Neural cell (in vitro differentiated cells): ENCODE data around the gene PSME3IP1. TPM values are rescaled to one million over a fixed set of nuclear protein-coding genes. Genes with fewer than 3 reads are reported as not detected.

Source experiments
- H2AFZ ChIP-seq: fragments of 200-600, 300-800 bp; sonication (generic), shearing (Covaris generic); 2 replicates; pipeline ENCODE4 v1.6.0; 2014; ENCODE audit warnings: low read depth, mild to moderate bottlenecking, antibody characterized with exemption, low read length, moderate library complexity
- H3F3A ChIP-seq: fragments of 200-600 bp; shearing (Covaris generic); 2 replicates; pipeline ENCODE4 v1.6.1; 2016; ENCODE audit warnings: mild to moderate bottlenecking, moderate library complexity, mixed read lengths, antibody characterized with exemption, low read length; ENCODE audit not compliant: insufficient read depth, poor library complexity, severe bottlenecking
- H3K27ac ChIP-seq: fragments of 200-600, 300-800 bp; sonication (generic), shearing (Covaris generic); 2 replicates; pipeline ENCODE4 v1.5.1; 2014; ENCODE audit warnings: mild to moderate bottlenecking, low read length, moderate library complexity
- H3K27me3 ChIP-seq: fragments of 300-800, 200-600 bp; sonication (generic), shearing (Covaris generic); 2 replicates; pipeline ENCODE4 v1.6.0; 2014; ENCODE audit warnings: mild to moderate bottlenecking, low read depth, low read length, moderate library complexity; ENCODE audit not compliant: insufficient read depth
- H3K36me3 ChIP-seq: fragments of 300-800, 200-600 bp; sonication (generic), shearing (Covaris generic); 2 replicates; pipeline ENCODE4 v1.5.1; 2014; ENCODE audit warnings: mild to moderate bottlenecking, antibody characterized with exemption, low read length, moderate library complexity; ENCODE audit not compliant: insufficient read depth
- H3K4me2 ChIP-seq: fragments of 300-800, 200-600 bp; sonication (generic), shearing (Covaris generic); 2 replicates; pipeline ENCODE4 v1.6.0; 2014; ENCODE audit warnings: mild to moderate bottlenecking, low read length
- H3K4me3 ChIP-seq: fragments of 300-800, 200-600 bp; sonication (generic), shearing (Covaris generic); 2 replicates; pipeline ENCODE4 v1.5.1; 2014; ENCODE audit warnings: mild to moderate bottlenecking, low read length, moderate library complexity
- H3K79me2 ChIP-seq: fragments of 200-600 bp; shearing (Covaris generic); replicated peaks from 2 replicates; pipeline ENCODE4 v1.6.0; 2014; ENCODE audit warnings: mild to moderate bottlenecking, low read length, moderate library complexity; ENCODE audit not compliant: insufficient read depth
- H3K9ac ChIP-seq: fragments of 300-800, 200-600 bp; sonication (generic), shearing (Covaris generic); 2 replicates; pipeline ENCODE4 v1.6.1; 2016; ENCODE audit warnings: mild to moderate bottlenecking, low read length, mixed read lengths
- H3K9me2 ChIP-seq: fragments of 200-600 bp; shearing (Covaris generic); 2 replicates; pipeline ENCODE4 v1.6.1; 2016; ENCODE audit warnings: mild to moderate bottlenecking, low read length, mixed read lengths; ENCODE audit not compliant: insufficient read depth
- H3K9me3 ChIP-seq: fragments of 200-600, 300-800 bp; sonication (generic), shearing (Covaris generic); 2 replicates; pipeline ENCODE4 v1.6.1; 2016; ENCODE audit warnings: mild to moderate bottlenecking, mixed run types, low read length, moderate library complexity, mixed read lengths
- H4K20me1 ChIP-seq: fragments of 200-600 bp; shearing (Covaris generic); 2 replicates; pipeline ENCODE4 v1.6.1; 2016; ENCODE audit warnings: mild to moderate bottlenecking, mixed run types; ENCODE audit not compliant: insufficient read depth
- EP300 ChIP-seq: fragments of 450-650 bp; conservative IDR thresholded peaks from 2 replicates; pipeline ENCODE4 v1.6.1; 2014; ENCODE audit warnings: antibody characterized with exemption, mild to moderate bottlenecking, moderate library complexity; ENCODE audit not compliant: poor library complexity, severe bottlenecking
- EZH2 ChIP-seq: fragments of 200-600, 300-800 bp; shearing (Covaris generic), sonication (generic); IDR thresholded peaks from 2 replicates; pipeline ENCODE4 v1.6.1; 2014; ENCODE audit warnings: antibody characterized with exemption, low read length, borderline replicate concordance, mild to moderate bottlenecking; ENCODE audit not compliant: insufficient read depth, poor library complexity, severe bottlenecking
- MXI1 ChIP-seq: fragments of 450-650 bp; conservative IDR thresholded peaks from 2 replicates; pipeline ENCODE4 v1.6.1; 2014; ENCODE audit warnings: antibody characterized with exemption, mild to moderate bottlenecking; ENCODE audit not compliant: poor library complexity, severe bottlenecking
- POLR2AphosphoS5 ChIP-seq: IDR thresholded peaks from 2 replicates; pipeline ENCODE4 v1.6.1; 2012
- RAD21 ChIP-seq: fragments of 450-650 bp; conservative IDR thresholded peaks from 2 replicates; pipeline ENCODE4 v1.6.1; 2014; ENCODE audit warnings: antibody characterized with exemption, mild to moderate bottlenecking, moderate library complexity
- SMC3 ChIP-seq: fragments of 450-650 bp; conservative IDR thresholded peaks from 2 replicates; pipeline ENCODE4 v1.6.1; 2014; ENCODE audit warnings: antibody characterized with exemption, mild to moderate bottlenecking, moderate library complexity; ENCODE audit not compliant: poor library complexity
- TAF1 ChIP-seq: IDR thresholded peaks from 2 replicates; pipeline ENCODE4 v1.6.1; 2012; ENCODE audit warnings: low read depth
- polyA plus RNA-seq: library from polyadenylated mRNA; depleted of rRNA; stranded (reverse); fragments of >200 nt; gene quantifications from 2 replicates; pipeline ENCODE4 v1.2.3, GENCODE V29; 2014
- TF ChIP-seq, protein P1 (sequence below): fragments of 450-650 bp; IDR thresholded peaks from 2 replicates; pipeline ENCODE4 v1.5.1; 2014; ENCODE audit warnings: antibody characterized with exemption, mild to moderate bottlenecking, moderate library complexity; ENCODE audit not compliant: poor library complexity, severe bottlenecking
- TF ChIP-seq, protein P2 (sequence below): IDR thresholded peaks from 2 replicates; pipeline ENCODE4 v1.6.1; 2012; ENCODE audit warnings: borderline replicate concordance

Gene PSME3IP1
- polyA plus RNA-seq, 1 donor from 2014 or later = 167 TPM

DNA sequence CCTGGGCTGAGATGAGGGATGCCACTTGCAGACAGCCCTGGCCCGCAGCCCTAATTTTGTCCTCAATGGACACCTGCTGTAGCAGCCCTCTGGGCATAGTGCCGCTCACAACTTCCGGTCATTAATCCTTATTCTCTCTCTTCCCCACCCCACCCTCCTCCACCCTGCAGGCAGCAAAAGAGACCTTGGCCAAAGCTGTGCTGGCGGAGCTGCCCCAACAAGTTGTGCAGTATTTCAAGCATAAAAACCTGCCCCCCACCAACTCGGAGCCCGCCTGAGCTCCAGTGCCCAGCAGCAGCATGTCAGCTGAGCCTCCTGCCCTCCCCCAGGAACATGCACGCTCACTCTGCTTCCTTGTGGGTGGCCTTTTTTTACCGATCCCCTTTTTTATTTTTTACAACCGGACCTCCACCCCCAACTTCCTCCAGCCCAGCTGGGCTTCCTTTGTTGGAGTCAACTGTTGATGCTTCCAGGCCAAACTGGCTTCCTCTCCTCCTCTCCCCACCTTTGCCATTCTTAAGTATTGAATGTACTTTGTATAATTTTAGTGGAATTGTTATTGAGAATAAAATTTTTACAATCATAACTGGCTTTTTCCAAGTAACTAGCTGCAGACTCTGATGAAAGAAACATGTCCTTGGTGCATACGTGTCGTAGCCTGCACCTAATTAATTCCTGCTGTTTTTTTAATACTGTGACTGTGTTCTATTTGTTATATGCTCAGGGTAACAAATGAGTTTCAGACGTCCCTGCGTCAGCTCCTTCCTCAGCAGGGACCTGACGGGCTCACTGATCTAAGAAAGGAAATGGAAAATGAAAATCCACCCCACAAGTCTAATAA, 38.2 kb downstream of the PSME3IP1 start:
- Histone ChIP-seq H3K4me2 (no peak overlapping the region), H3K27me3 (no peaks in the 10 kb centered on the region), H3F3A (no peaks in the 10 kb centered on the region), H3K9me3 (no peaks in the 10 kb centered on the region), H3K27ac (no peak overlapping the region), H2AFZ (no peak overlapping the region), H4K20me1 (no peaks in the 10 kb centered on the region), H3K4me3 (no peak overlapping the region), H3K79me2 (no peaks in the 10 kb centered on the region), H3K9me2 (no peaks in the 10 kb centered on the region), H3K9ac (no peak overlapping the region), H3K36me3 (no peaks in the 10 kb centered on the region)
- TF ChIP-seq, protein P1, sequence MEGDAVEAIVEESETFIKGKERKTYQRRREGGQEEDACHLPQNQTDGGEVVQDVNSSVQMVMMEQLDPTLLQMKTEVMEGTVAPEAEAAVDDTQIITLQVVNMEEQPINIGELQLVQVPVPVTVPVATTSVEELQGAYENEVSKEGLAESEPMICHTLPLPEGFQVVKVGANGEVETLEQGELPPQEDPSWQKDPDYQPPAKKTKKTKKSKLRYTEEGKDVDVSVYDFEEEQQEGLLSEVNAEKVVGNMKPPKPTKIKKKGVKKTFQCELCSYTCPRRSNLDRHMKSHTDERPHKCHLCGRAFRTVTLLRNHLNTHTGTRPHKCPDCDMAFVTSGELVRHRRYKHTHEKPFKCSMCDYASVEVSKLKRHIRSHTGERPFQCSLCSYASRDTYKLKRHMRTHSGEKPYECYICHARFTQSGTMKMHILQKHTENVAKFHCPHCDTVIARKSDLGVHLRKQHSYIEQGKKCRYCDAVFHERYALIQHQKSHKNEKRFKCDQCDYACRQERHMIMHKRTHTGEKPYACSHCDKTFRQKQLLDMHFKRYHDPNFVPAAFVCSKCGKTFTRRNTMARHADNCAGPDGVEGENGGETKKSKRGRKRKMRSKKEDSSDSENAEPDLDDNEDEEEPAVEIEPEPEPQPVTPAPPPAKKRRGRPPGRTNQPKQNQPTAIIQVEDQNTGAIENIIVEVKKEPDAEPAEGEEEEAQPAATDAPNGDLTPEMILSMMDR = no peak
- TF ChIP-seq, protein P2, sequence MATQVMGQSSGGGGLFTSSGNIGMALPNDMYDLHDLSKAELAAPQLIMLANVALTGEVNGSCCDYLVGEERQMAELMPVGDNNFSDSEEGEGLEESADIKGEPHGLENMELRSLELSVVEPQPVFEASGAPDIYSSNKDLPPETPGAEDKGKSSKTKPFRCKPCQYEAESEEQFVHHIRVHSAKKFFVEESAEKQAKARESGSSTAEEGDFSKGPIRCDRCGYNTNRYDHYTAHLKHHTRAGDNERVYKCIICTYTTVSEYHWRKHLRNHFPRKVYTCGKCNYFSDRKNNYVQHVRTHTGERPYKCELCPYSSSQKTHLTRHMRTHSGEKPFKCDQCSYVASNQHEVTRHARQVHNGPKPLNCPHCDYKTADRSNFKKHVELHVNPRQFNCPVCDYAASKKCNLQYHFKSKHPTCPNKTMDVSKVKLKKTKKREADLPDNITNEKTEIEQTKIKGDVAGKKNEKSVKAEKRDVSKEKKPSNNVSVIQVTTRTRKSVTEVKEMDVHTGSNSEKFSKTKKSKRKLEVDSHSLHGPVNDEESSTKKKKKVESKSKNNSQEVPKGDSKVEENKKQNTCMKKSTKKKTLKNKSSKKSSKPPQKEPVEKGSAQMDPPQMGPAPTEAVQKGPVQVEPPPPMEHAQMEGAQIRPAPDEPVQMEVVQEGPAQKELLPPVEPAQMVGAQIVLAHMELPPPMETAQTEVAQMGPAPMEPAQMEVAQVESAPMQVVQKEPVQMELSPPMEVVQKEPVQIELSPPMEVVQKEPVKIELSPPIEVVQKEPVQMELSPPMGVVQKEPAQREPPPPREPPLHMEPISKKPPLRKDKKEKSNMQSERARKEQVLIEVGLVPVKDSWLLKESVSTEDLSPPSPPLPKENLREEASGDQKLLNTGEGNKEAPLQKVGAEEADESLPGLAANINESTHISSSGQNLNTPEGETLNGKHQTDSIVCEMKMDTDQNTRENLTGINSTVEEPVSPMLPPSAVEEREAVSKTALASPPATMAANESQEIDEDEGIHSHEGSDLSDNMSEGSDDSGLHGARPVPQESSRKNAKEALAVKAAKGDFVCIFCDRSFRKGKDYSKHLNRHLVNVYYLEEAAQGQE = no peak
- TF ChIP-seq TAF1 = no peak
- no peak for TF ChIP-seq POLR2AphosphoS5
- TF ChIP-seq EP300 = no peak
- TF ChIP-seq MXI1 = no peak
- no peak for TF ChIP-seq EZH2
- no peak for TF ChIP-seq SMC3
- TF ChIP-seq RAD21 = no peak

DNA sequence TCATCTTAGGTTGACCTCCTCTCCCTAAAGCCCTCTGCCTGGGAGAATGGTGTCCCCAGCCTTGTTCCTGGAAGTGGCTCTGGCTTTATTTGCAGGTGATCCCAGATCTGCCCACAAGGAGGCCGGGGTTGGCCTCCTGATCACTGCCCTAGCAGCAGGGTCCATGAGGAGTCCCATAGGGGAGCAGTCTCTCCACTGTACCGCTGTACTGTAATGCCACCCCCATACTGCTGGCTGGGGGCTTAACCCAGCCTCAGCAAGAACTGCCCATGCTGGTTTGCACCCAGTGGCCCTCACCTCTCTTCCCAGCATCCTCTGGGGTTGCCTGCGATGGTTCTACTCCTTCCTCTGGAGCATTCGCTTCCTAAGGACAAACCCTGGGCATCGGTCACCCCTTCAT, 39.1 kb downstream of the PSME3IP1 start:
- H2AFZ ChIP-seq = no peak overlapping the region
- no peaks in the 10 kb centered on the region for H4K20me1 ChIP-seq
- no peak for TF ChIP-seq SMC3
- no peak for TF ChIP-seq EZH2
- no peak for TF ChIP-seq POLR2AphosphoS5
- no peak for TF ChIP-seq EP300
- TF ChIP-seq TAF1 = no peak
- TF ChIP-seq, protein P1 = no peak
- TF ChIP-seq, protein P2 = no peak
- no peak overlapping the region for H3K9ac ChIP-seq
- H3K27me3 ChIP-seq = no peaks in the 10 kb centered on the region
- H3K79me2 ChIP-seq = no peaks in the 10 kb centered on the region
- no peaks in the 10 kb centered on the region for H3K36me3 ChIP-seq
- H3K9me2 ChIP-seq = no peaks in the 10 kb centered on the region
- H3K27ac ChIP-seq = no peak overlapping the region
- H3K4me2 ChIP-seq = no peak overlapping the region
- H3K4me3 ChIP-seq = no peak overlapping the region
- no peaks in the 10 kb centered on the region for H3F3A ChIP-seq
- H3K9me3 ChIP-seq = no peaks in the 10 kb centered on the region
